H54 (cell line): ENCODE measurements around the gene PCED1B.
"Not testable (repeated sequence)": the region's sequence is repeated elsewhere in the genome, so short reads cannot be mapped to it uniquely, and the experiment has no call there.

ENCODE experiments used
- DNase-seq: peaks from one replicate; pipeline ENCODE4 v3.0.0; 2011; ENCODE audit warnings: low spot score, mixed read lengths; ENCODE audit not compliant: insufficient read length
- FAIRE-seq: peaks from 3 replicates; lab custom pipeline; 2011; peaks lifted over from hg19 to GRCh38; lab: Jason Lieb, UNC
- POLR2A ChIP-seq: IDR thresholded peaks from 2 replicates; pipeline ENCODE4 v1.6.1; 2011; ENCODE audit warnings: low read depth, mild to moderate bottlenecking, low read length

The PCED1B gene

GRCh38 chr12:47160316-47161244 is 81.2 kb downstream of the PCED1B start:
- no peak for TF ChIP-seq POLR2A
- FAIRE-seq (no peak), DNase-seq (no peak)

- no peak for TF ChIP-seq POLR2A
- no peak for DNase-seq
- no peak for FAIRE-seq
These were observed 84.7 kb downstream of the PCED1B start for GRCh38 chr12:47164116-47164515.

- TF ChIP-seq POLR2A = no peak
- FAIRE-seq (peak; percentile 45), DNase-seq (no peak)
These were observed 85.5 kb downstream of the PCED1B start for GRCh38 chr12:47164724-47165439.

GRCh38 chr12:47165934-47166333 is 86.5 kb downstream of the PCED1B start:
- TF ChIP-seq POLR2A = no peak
- no peak for FAIRE-seq
- no peak for DNase-seq

GRCh38 chr12:47166365-47166764 is 86.9 kb downstream of the PCED1B start:
- TF ChIP-seq POLR2A = no peak
- FAIRE-seq (no peak), DNase-seq (no peak)

- not testable (repeated sequence) for FAIRE-seq, DNase-seq
These were observed 90.9 kb downstream of the PCED1B start for GRCh38 chr12:47170281-47170680.

GRCh38 chr12:47178014-47178413 is 98.6 kb downstream of the PCED1B start:
- no peak for TF ChIP-seq POLR2A
- FAIRE-seq (no peak), DNase-seq (no peak)

- FAIRE-seq, DNase-seq: not testable (repeated sequence)
These were observed 102.9 kb downstream of the PCED1B start for GRCh38 chr12:47182164-47182938.

- FAIRE-seq = no peak
- DNase-seq = no peak
- TF ChIP-seq POLR2A = no peak
These were observed 104.8 kb downstream of the PCED1B start for GRCh38 chr12:47184229-47184628.

- TF ChIP-seq POLR2A = no peak
- FAIRE-seq (no peak), DNase-seq (no peak)
These were observed 105.4 kb downstream of the PCED1B start for GRCh38 chr12:47184813-47185212.

GRCh38 chr12:47186246-47186645 is 106.8 kb downstream of the PCED1B start:
- no peak for TF ChIP-seq POLR2A
- FAIRE-seq (no peak), DNase-seq (no peak)

- FAIRE-seq (no peak), DNase-seq (no peak)
- TF ChIP-seq POLR2A = no peak
These were observed 109.4 kb downstream of the PCED1B start for GRCh38 chr12:47188576-47189441.

GRCh38 chr12:47189728-47190127 is 110.3 kb downstream of the PCED1B start:
- no peak for TF ChIP-seq POLR2A
- no peak for DNase-seq
- FAIRE-seq = no peak
